DOHH2 (cell line): Measurements from ENCODE around the gene MYLK.

Source experiments
- EZH2phosphoT487 ChIP-seq: fragments of 200-600 bp; sonication (generic); IDR thresholded peaks from 2 replicates; pipeline ENCODE4 v1.6.1; 2017; ENCODE audit warnings: borderline replicate concordance, mild to moderate bottlenecking, antibody characterized with exemption, low read length, moderate library complexity, mixed read lengths
- TF ChIP-seq, protein P1 (sequence below): fragments of 200-600 bp; sonication (generic); IDR thresholded peaks from one replicate; pipeline ENCODE4 v1.5.1; 2014; ENCODE audit warnings: antibody characterized with exemption, mild to moderate bottlenecking, low read depth, low read length; ENCODE audit not compliant: poor library complexity, severe bottlenecking

DNA sequence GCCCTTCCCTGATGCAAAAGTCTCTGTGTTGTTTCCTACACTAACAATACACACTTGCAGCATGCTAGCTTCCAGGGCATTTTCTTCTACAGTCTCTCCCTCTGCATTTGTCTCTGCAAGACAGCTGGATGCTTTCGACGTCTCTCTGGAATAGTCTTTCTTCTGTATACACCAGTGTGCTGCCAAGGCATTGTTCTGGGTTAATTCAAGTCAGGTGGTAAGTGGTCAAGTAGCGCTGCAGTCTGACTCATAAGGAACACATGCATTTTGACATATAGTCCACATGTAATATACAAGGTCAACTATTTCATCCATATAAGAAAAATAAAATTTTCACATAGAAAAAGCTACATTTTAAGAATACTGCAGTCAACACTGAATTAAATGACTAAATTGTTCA lies 92.7 kb downstream of the MYLK start:
- no peak for TF ChIP-seq EZH2phosphoT487
- TF ChIP-seq, protein P1, sequence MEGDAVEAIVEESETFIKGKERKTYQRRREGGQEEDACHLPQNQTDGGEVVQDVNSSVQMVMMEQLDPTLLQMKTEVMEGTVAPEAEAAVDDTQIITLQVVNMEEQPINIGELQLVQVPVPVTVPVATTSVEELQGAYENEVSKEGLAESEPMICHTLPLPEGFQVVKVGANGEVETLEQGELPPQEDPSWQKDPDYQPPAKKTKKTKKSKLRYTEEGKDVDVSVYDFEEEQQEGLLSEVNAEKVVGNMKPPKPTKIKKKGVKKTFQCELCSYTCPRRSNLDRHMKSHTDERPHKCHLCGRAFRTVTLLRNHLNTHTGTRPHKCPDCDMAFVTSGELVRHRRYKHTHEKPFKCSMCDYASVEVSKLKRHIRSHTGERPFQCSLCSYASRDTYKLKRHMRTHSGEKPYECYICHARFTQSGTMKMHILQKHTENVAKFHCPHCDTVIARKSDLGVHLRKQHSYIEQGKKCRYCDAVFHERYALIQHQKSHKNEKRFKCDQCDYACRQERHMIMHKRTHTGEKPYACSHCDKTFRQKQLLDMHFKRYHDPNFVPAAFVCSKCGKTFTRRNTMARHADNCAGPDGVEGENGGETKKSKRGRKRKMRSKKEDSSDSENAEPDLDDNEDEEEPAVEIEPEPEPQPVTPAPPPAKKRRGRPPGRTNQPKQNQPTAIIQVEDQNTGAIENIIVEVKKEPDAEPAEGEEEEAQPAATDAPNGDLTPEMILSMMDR = no peak
